ENCODE data around the gene BTRC.

GRCh38 chr10:101329341-101330032 is 24.5 kb upstream of the BTRC start:
- TF ChIP-seq POLR2A (IDR thresholded peaks at IDR 0.05) (no peak), CTCF (IDR thresholded peaks at IDR 0.05) (no peak)
